HCT116 (cell line): ENCODE results near the gene OOSP4B. TPM values are rescaled to one million over a fixed set of nuclear protein-coding genes. Genes with fewer than 3 reads are reported as not detected.

Experiments
- ATAC-seq: fragments of 200-7000 bp; cut with Tn5 transposase; 2 replicates; pipeline ENCODE4 v1.9.1; 2020; ENCODE audit warnings: mild to moderate bottlenecking, moderate library complexity
- BruUV-seq: library from RNA; stranded (reverse); fragments of 400-500 nt; replicated peaks from 2 replicates; lab custom pipeline; 2021; lab: Mats Ljungman, UMichigan
- CTCF ChIA-PET: fragments of 300-600 bp; sonication (Branson Sonifier 250); formaldehyde crosslinking; loops from one replicate; lab custom pipeline; 2021; ENCODE audit warnings: antibody characterized with exemption; lab: Charles Lee
- POLR2A ChIA-PET: fragments of 300-600, 350-600 bp; sonication (Branson Sonifier 250); formaldehyde crosslinking; loops from one replicate; lab custom pipeline; 2021; ENCODE audit warnings: antibody characterized with exemption; lab: Charles Lee
- RAD21 ChIA-PET, 2 experiments: fragments of 300-600 bp; sonication (Branson Sonifier 250); formaldehyde crosslinking; loops; one replicate each; lab custom pipeline; 2023; ENCODE audit warnings: low total read pairs in 2 of 2; ENCODE audit not compliant: uncharacterized antibody in 2 of 2, unreplicated experiment in 2 of 2, low non-redundant PET in 1 of 2; lab: Charles Lee
- DNase-seq: peaks from one replicate; pipeline ENCODE4 v3.0.0-alpha.2; 2010; ENCODE audit warnings: low read depth, low spot score
- H2AFZ ChIP-seq: fragments of 200-600 bp; shearing (Covaris generic), sonication (generic); 2 replicates; pipeline ENCODE4 v1.6.1; 2017; ENCODE audit warnings: low read depth, mixed run types, mixed read lengths, antibody characterized with exemption, low read length; ENCODE audit not compliant: poor library complexity, severe bottlenecking
- H3K27ac ChIP-seq: 2 replicates; pipeline ENCODE4 v1.5.1; 2012; ENCODE audit warnings: low read depth, low read length
- H3K27me3 ChIP-seq: fragments of 200-600 bp; sonication (generic); 2 replicates; pipeline ENCODE4 v1.6.1; 2016; ENCODE audit warnings: mixed run types, low read length, mixed read lengths; ENCODE audit not compliant: insufficient read depth
- H3K36me3 ChIP-seq, 2 experiments: fragments of 200-500 bp in 1 of 2; fragments of 200-600 bp in 1 of 2; sonication (Bioruptor generic) in 1 of 2; sonication (generic) in 1 of 2; 2 replicates each; pipeline versions ENCODE4 v1.5.1 to v1.6.1; 2014 to 2016; ENCODE audit warnings: low read length in 2 of 2, inconsistent platforms in 1 of 2, mixed read lengths in 1 of 2, mixed run types in 1 of 2; ENCODE audit not compliant: insufficient read depth in 2 of 2, control insufficient read depth in 1 of 2
- H3K4me1 ChIP-seq, 2 experiments: fragments of 200-600 bp in 1 of 2; sonication (generic) in 1 of 2; 2 replicates each; pipeline versions ENCODE4 v1.5.1 to v1.6.1; 2012 to 2017; ENCODE audit warnings: low read length in 2 of 2, inconsistent platforms in 1 of 2, mild to moderate bottlenecking in 1 of 2, mixed read lengths in 1 of 2, mixed run types in 1 of 2, moderate library complexity in 1 of 2; ENCODE audit not compliant: insufficient read depth in 2 of 2, control insufficient read depth in 1 of 2
- H3K4me2 ChIP-seq: fragments of 200-600 bp; sonication (generic); 2 replicates; pipeline ENCODE4 v1.6.1; 2017; ENCODE audit warnings: mixed run types, low read length, mixed read lengths
- H3K4me3 ChIP-seq, 2 experiments: fragments of 200-600 bp in 1 of 2; sonication (generic) in 1 of 2; replicated peaks in 1 of 2; 2 replicates each; pipeline ENCODE4 v1.5.1; 2011 to 2016; ENCODE audit warnings: low read length in 2 of 2, control low read depth in 1 of 2, low read depth in 1 of 2, mild to moderate bottlenecking in 1 of 2, mixed read lengths in 1 of 2, mixed run types in 1 of 2
- H3K79me2 ChIP-seq: fragments of 200-600 bp; sonication (generic); 2 replicates; pipeline ENCODE4 v1.6.1; 2017; ENCODE audit warnings: mild to moderate bottlenecking, mixed run types, low read length, moderate library complexity, mixed read lengths; ENCODE audit not compliant: insufficient read depth
- H3K9ac ChIP-seq: fragments of 200-600 bp; sonication (generic); 2 replicates; pipeline ENCODE4 v1.6.1; 2016; ENCODE audit warnings: low read length, mixed read lengths
- H3K9me2 ChIP-seq: fragments of 200-600 bp; sonication (generic), shearing (Covaris generic); 2 replicates; pipeline ENCODE4 v1.6.1; 2017; ENCODE audit warnings: mixed run types, mild to moderate bottlenecking, moderate library complexity; ENCODE audit not compliant: insufficient read depth
- H3K9me3 ChIP-seq, 2 experiments: fragments of 200-500 bp in 1 of 2; fragments of 200-600 bp in 1 of 2; sonication (Bioruptor generic) in 1 of 2; sonication (generic) in 1 of 2; 2 replicates each; pipeline ENCODE4 v1.6.1; 2014 to 2017; ENCODE audit warnings: low read length in 2 of 2, mixed read lengths in 2 of 2, inconsistent platforms in 1 of 2, low read depth in 1 of 2, mild to moderate bottlenecking in 1 of 2, mixed run types in 1 of 2, moderate library complexity in 1 of 2; ENCODE audit not compliant: control insufficient read depth in 1 of 2, insufficient read depth in 1 of 2
- H4K20me1 ChIP-seq: fragments of 200-600 bp; sonication (generic), shearing (Covaris generic); 2 replicates; pipeline ENCODE4 v1.6.1; 2017; ENCODE audit warnings: mixed run types, mild to moderate bottlenecking, moderate library complexity; ENCODE audit not compliant: insufficient read depth
- CBX3 ChIP-seq: IDR thresholded peaks from 2 replicates; pipeline ENCODE4 v1.6.1; 2012; ENCODE audit warnings: low read depth
- EZH2 ChIP-seq: fragments of 200-600 bp; sonication (generic); IDR thresholded peaks from 2 replicates; pipeline ENCODE4 v1.6.1; 2017; ENCODE audit warnings: antibody characterized with exemption, mixed run types
- FOSL1 ChIP-seq: IDR thresholded peaks from 2 replicates; pipeline ENCODE4 v1.6.1; 2012; ENCODE audit warnings: low read depth
- POLR2AphosphoS5 ChIP-seq: IDR thresholded peaks from 2 replicates; pipeline ENCODE4 v1.6.1; 2011; ENCODE audit warnings: mild to moderate bottlenecking, low read depth, low read length, moderate library complexity
- SP1 ChIP-seq: IDR thresholded peaks from 2 replicates; pipeline ENCODE4 v1.6.1; 2012; ENCODE audit warnings: low read depth
- TCF7L2 ChIP-seq: IDR thresholded peaks from 2 replicates; pipeline ENCODE4 v1.7.0; 2011; ENCODE audit warnings: borderline replicate concordance, inconsistent platforms; ENCODE audit not compliant: insufficient read depth, insufficient read length; ENCODE audit errors: extremely low read depth
- YY1 ChIP-seq: IDR thresholded peaks from 2 replicates; pipeline ENCODE4 v1.6.1; 2011; ENCODE audit warnings: low read length, low read depth, moderate library complexity, mild to moderate bottlenecking; ENCODE audit not compliant: insufficient replicate concordance; ENCODE audit errors: extremely low read depth
- intact Hi-C: fragments of 100-400 bp; cut with micrococcal nuclease; formaldehyde crosslinking; loops from 2 replicates; pipeline ENCODE4 v1.10.0; 2022
- total RNA-seq: library from RNA; stranded (reverse); gene quantifications from one replicate; pipeline ENCODE4 v1.2.1, GENCODE V29; 2021; ENCODE audit not compliant: unreplicated experiment
- TF ChIP-seq, protein P1 (sequence below): IDR thresholded peaks from 2 replicates; pipeline ENCODE4 v1.6.1; 2012; ENCODE audit warnings: low read depth
- TF ChIP-seq, protein P2 (sequence below): IDR thresholded peaks from 2 replicates; pipeline ENCODE4 v1.6.1; 2012

OOSP4B gene
- total RNA-seq, 1 experiment from 2014 or later: not detected

DNA sequence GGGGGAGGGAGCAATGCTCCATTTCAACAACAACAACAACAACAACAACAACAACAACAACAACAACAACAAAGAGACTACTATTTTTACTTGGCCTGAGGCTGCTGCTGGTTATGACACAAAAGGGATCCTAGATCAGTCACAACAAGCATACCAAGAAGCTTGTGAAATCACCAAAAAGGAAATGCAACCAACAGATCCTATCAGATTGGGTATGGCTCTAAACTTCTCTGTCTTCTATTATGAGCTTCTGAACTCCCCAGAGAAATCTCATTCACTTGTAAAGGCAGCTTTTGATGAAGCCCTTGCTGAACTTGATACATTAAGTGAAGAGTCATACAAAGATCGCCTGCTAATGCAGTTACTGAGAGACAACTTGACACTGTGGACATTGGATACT lies 61.0 kb downstream of the OOSP4B start:
- Histone ChIP-seq H4K20me1 (no peaks in the 10 kb centered on the region), H3K36me3 (no peaks in the 10 kb centered on the region), H3K9ac (no peak overlapping the region), H2AFZ (no peak overlapping the region), H3K4me1 (no peaks in the 10 kb centered on the region), H3K9me2 (no peaks in the 10 kb centered on the region), H3K79me2 (no peaks in the 10 kb centered on the region), H3K27ac (no peak overlapping the region), H3K4me2 (no peak overlapping the region), H3K9me3 (no peaks in the 10 kb centered on the region), H3K27me3 (no peaks in the 10 kb centered on the region), H3K4me3 (no peak overlapping the region)
- RAD21 ChIA-PET: no interaction called here
- CTCF ChIA-PET: no interaction called here
- no peak for DNase-seq
- POLR2A ChIA-PET: no interaction called here
- TF ChIP-seq, protein P1, sequence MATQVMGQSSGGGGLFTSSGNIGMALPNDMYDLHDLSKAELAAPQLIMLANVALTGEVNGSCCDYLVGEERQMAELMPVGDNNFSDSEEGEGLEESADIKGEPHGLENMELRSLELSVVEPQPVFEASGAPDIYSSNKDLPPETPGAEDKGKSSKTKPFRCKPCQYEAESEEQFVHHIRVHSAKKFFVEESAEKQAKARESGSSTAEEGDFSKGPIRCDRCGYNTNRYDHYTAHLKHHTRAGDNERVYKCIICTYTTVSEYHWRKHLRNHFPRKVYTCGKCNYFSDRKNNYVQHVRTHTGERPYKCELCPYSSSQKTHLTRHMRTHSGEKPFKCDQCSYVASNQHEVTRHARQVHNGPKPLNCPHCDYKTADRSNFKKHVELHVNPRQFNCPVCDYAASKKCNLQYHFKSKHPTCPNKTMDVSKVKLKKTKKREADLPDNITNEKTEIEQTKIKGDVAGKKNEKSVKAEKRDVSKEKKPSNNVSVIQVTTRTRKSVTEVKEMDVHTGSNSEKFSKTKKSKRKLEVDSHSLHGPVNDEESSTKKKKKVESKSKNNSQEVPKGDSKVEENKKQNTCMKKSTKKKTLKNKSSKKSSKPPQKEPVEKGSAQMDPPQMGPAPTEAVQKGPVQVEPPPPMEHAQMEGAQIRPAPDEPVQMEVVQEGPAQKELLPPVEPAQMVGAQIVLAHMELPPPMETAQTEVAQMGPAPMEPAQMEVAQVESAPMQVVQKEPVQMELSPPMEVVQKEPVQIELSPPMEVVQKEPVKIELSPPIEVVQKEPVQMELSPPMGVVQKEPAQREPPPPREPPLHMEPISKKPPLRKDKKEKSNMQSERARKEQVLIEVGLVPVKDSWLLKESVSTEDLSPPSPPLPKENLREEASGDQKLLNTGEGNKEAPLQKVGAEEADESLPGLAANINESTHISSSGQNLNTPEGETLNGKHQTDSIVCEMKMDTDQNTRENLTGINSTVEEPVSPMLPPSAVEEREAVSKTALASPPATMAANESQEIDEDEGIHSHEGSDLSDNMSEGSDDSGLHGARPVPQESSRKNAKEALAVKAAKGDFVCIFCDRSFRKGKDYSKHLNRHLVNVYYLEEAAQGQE: no peak
- no peak for TF ChIP-seq YY1
- TF ChIP-seq POLR2AphosphoS5: no peak
- TF ChIP-seq, protein P2, sequence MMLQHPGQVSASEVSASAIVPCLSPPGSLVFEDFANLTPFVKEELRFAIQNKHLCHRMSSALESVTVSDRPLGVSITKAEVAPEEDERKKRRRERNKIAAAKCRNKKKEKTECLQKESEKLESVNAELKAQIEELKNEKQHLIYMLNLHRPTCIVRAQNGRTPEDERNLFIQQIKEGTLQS: no peak
- TF ChIP-seq EZH2: no peak
- TF ChIP-seq FOSL1: no peak
- TF ChIP-seq TCF7L2: no peak
- TF ChIP-seq SP1: no peak
- no peak for TF ChIP-seq CBX3
- intact Hi-C loops: no loop called here
- no TSS peak for BruUV-seq
- no peak for ATAC-seq
